HG02938 (cell line): ENCODE measurements around the gene RNF17.

Experiments
- ATAC-seq: cut with Tn5 transposase; IDR thresholded peaks from one replicate; pipeline ENCODE4 v1.9.1; 2021; ENCODE audit warnings: mild to moderate bottlenecking, moderate library complexity; ENCODE audit not compliant: unreplicated experiment

Gene RNF17

GRCh38 chr13:24894277-24894971 is 130.5 kb downstream of the RNF17 start:
- no peak for ATAC-seq

- no peak for ATAC-seq
These were observed 131.0 kb downstream of the RNF17 start for GRCh38 chr13:24894972-24895300.

- ATAC-seq = no peak
These were observed 132.1 kb downstream of the RNF17 start for GRCh38 chr13:24896061-24896460.

GRCh38 chr13:24897293-24897692 is 133.3 kb downstream of the RNF17 start:
- ATAC-seq = no peak

GRCh38 chr13:24899601-24900000 is 135.6 kb downstream of the RNF17 start:
- ATAC-seq = no peak

GRCh38 chr13:24900507-24900906 is 136.5 kb downstream of the RNF17 start:
- ATAC-seq = no peak

- no peak for ATAC-seq
These were observed 141.3 kb downstream of the RNF17 start for GRCh38 chr13:24905242-24905641.

GRCh38 chr13:24906268-24906667 is 142.3 kb downstream of the RNF17 start:
- no peak for ATAC-seq

GRCh38 chr13:24910502-24911132 is 146.6 kb downstream of the RNF17 start:
- no peak for ATAC-seq

GRCh38 chr13:24911133-24911908 is 147.4 kb downstream of the RNF17 start:
- ATAC-seq = no peak

- no peak for ATAC-seq
These were observed 152.5 kb downstream of the RNF17 start for GRCh38 chr13:24916464-24916863.

- no peak for ATAC-seq
These were observed 157.0 kb downstream of the RNF17 start for GRCh38 chr13:24921003-24921402.

- no peak for ATAC-seq
These were observed 157.9 kb downstream of the RNF17 start for GRCh38 chr13:24921881-24922280.

- ATAC-seq = peak; percentile 23
These were observed 158.4 kb downstream of the RNF17 start for GRCh38 chr13:24922387-24922744.

GRCh38 chr13:24922745-24923591 is 159.0 kb downstream of the RNF17 start:
- ATAC-seq = peak; percentile 88

GRCh38 chr13:24925318-24926231 is 161.6 kb downstream of the RNF17 start:
- ATAC-seq = no peak

GRCh38 chr13:24927810-24928404 is 163.9 kb downstream of the RNF17 start:
- ATAC-seq = no peak

GRCh38 chr13:24929196-24929595 is 165.2 kb downstream of the RNF17 start:
- ATAC-seq = no peak
